Endothelial cell (in vitro differentiated cells): ENCODE results near the gene COA7. TPM values are rescaled to one million over a fixed set of nuclear protein-coding genes. Genes with fewer than 3 reads are reported as not detected.
"Not testable (repeated sequence)": the region's sequence is repeated elsewhere in the genome, so short reads cannot be mapped to it uniquely, and the experiment has no call there.

Source experiments
- DNase-seq: peaks from one replicate; pipeline ENCODE4 v3.0.0; 2021; ENCODE audit warnings: low spot score
- H3K27ac Mint-ChIP-seq: one replicate; pipeline ENCODE4 v1.8.0; 2021; ENCODE audit warnings: mixed read lengths, inconsistent platforms; ENCODE audit not compliant: unreplicated experiment
- H3K27me3 Mint-ChIP-seq: one replicate; pipeline ENCODE4 v1.8.0; 2021; ENCODE audit warnings: mild to moderate bottlenecking, moderate library complexity, mixed read lengths, inconsistent platforms; ENCODE audit not compliant: unreplicated experiment
- H3K36me3 Mint-ChIP-seq: one replicate; pipeline ENCODE4 v1.8.0; 2021; ENCODE audit warnings: mild to moderate bottlenecking, low read depth, mixed read lengths, inconsistent platforms; ENCODE audit not compliant: unreplicated experiment
- H3K4me1 Mint-ChIP-seq: one replicate; pipeline ENCODE4 v1.8.0; 2021; ENCODE audit warnings: mild to moderate bottlenecking, mixed read lengths, inconsistent platforms; ENCODE audit not compliant: unreplicated experiment
- H3K4me3 Mint-ChIP-seq: one replicate; pipeline ENCODE4 v1.8.0; 2021; ENCODE audit warnings: mild to moderate bottlenecking, mixed read lengths, inconsistent platforms; ENCODE audit not compliant: unreplicated experiment
- H3K9me3 Mint-ChIP-seq: one replicate; pipeline ENCODE4 v1.8.0; 2021; ENCODE audit warnings: mixed read lengths, inconsistent platforms; ENCODE audit not compliant: unreplicated experiment
- total RNA-seq: library from RNA; stranded (reverse); fragmentation: NEBNext Ultra II Directional; extraction: Animal tissue kit (Norgen Biotek cat#: 25700); gene quantifications from one replicate; pipeline ENCODE4 v1.2.1, GENCODE V29; 2021; ENCODE audit not compliant: unreplicated experiment
- TF ChIP-seq, protein P1 (sequence below): fragments of 200-600 bp; sonication (generic); IDR thresholded peaks from one replicate; pipeline ENCODE4 v1.5.0; 2021; ENCODE audit warnings: antibody characterized with exemption; ENCODE audit not compliant: unreplicated experiment

COA7 gene
- total RNA-seq, 1 donor from 2014 or later: 14.4 TPM

- Mint-ChIP-seq H3K9me3 (no peaks in the 10 kb centered on the region), H3K27ac (no peak overlapping the region), H3K4me3 (no peak overlapping the region), H3K36me3 (peaks cover 3% of the 10 kb centered on the region), H3K27me3 (no peaks in the 10 kb centered on the region), H3K4me1 (peaks cover 2% of the 10 kb centered on the region)
- no peak for DNase-seq
- TF ChIP-seq, protein P1, sequence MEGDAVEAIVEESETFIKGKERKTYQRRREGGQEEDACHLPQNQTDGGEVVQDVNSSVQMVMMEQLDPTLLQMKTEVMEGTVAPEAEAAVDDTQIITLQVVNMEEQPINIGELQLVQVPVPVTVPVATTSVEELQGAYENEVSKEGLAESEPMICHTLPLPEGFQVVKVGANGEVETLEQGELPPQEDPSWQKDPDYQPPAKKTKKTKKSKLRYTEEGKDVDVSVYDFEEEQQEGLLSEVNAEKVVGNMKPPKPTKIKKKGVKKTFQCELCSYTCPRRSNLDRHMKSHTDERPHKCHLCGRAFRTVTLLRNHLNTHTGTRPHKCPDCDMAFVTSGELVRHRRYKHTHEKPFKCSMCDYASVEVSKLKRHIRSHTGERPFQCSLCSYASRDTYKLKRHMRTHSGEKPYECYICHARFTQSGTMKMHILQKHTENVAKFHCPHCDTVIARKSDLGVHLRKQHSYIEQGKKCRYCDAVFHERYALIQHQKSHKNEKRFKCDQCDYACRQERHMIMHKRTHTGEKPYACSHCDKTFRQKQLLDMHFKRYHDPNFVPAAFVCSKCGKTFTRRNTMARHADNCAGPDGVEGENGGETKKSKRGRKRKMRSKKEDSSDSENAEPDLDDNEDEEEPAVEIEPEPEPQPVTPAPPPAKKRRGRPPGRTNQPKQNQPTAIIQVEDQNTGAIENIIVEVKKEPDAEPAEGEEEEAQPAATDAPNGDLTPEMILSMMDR: no peak
Measured at GRCh38 chr1:52739699-52740467, 41.7 kb upstream of the COA7 start.

GRCh38 chr1:52738893-52739292 lies 40.7 kb upstream of the COA7 start:
- TF ChIP-seq, protein P1: no peak
- no peaks in the 10 kb centered on the region for H3K27me3 Mint-ChIP-seq
- no peak for DNase-seq
- no peak overlapping the region for H3K27ac Mint-ChIP-seq
- H3K4me1 Mint-ChIP-seq: peaks cover 2% of the 10 kb centered on the region
- peaks cover 3% of the 10 kb centered on the region for H3K36me3 Mint-ChIP-seq
- no peaks in the 10 kb centered on the region for H3K9me3 Mint-ChIP-seq
- H3K4me3 Mint-ChIP-seq: no peak overlapping the region

DNA sequence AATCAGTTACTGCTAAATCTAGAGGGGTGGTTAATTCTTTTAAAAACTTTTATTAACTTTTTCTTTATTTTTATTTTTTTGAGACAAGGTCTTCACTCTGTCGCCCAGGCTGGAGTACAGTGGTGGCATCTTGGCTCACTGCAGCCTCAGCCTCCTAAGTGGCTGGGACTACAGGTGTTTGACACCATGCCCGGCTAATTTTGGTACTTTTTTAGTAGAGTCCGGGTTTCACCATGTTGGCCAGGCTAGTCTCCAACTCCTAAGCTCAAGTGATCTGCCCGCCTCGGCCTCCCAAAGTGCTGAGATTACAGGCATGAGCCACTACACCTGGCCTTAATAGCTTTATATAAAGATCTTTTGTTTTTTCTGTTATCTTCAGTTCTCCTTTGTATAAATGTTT lies 40.0 kb upstream of the COA7 start:
- TF ChIP-seq, protein P1: no peak
- H3K27me3 Mint-ChIP-seq: no peaks in the 10 kb centered on the region

GRCh38 chr1:52735371-52735770 lies 37.2 kb upstream of the COA7 start:
- not testable (repeated sequence) for H3K27ac Mint-ChIP-seq, DNase-seq, H3K4me3 Mint-ChIP-seq, H3K9me3 Mint-ChIP-seq, H3K4me1 Mint-ChIP-seq, H3K27me3 Mint-ChIP-seq, H3K36me3 Mint-ChIP-seq

More for the DNA sequence above, 40.0 kb upstream of the COA7 start:
- no peak overlapping the region for H3K27ac Mint-ChIP-seq
- peaks cover 3% of the 10 kb centered on the region for H3K36me3 Mint-ChIP-seq
- peaks cover 2% of the 10 kb centered on the region for H3K4me1 Mint-ChIP-seq
- H3K4me3 Mint-ChIP-seq: no peak overlapping the region
- DNase-seq: no peak
- no peaks in the 10 kb centered on the region for H3K9me3 Mint-ChIP-seq

DNA sequence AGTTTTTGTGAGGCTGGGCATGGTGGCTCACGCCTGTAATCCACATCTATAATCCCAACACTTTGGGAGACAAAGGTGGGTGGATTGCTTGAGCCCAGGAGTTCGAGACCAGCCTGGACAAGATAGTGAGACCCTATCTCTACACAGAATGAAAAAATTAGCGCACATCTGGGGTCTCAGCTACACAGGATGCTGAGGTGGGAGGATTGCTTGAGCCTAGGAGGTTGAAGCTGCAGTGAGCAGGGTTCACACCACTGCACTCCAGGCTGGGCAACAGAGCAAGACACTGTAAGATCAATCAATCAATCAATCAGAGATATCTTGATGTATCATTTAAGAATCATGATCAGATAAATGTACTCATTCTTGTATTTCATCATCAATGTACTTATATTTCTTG lies 35.2 kb upstream of the COA7 start:
- TF ChIP-seq, protein P1: no peak
- H3K36me3 Mint-ChIP-seq: peaks cover 4% of the 10 kb centered on the region
- no peak for DNase-seq
- no peaks in the 10 kb centered on the region for H3K9me3 Mint-ChIP-seq
- H3K4me1 Mint-ChIP-seq: peaks cover 9% of the 10 kb centered on the region
- H3K27ac Mint-ChIP-seq: no peak overlapping the region
- no peaks in the 10 kb centered on the region for H3K27me3 Mint-ChIP-seq
- no peak overlapping the region for H3K4me3 Mint-ChIP-seq
